Middle frontal gyrus (tissue), 1 donor: Measurements from ENCODE around the gene NETO2.
"Not testable (repeated sequence)": the region's sequence is repeated elsewhere in the genome, so short reads cannot be mapped to it uniquely, and the experiment has no call there.

Experiments
- DNase-seq: peaks from one replicate; pipeline ENCODE4 v3.0.0-alpha.2; 2015; ENCODE audit warnings: low spot score; ENCODE audit errors: extremely low spot score

The NETO2 gene

DNA sequence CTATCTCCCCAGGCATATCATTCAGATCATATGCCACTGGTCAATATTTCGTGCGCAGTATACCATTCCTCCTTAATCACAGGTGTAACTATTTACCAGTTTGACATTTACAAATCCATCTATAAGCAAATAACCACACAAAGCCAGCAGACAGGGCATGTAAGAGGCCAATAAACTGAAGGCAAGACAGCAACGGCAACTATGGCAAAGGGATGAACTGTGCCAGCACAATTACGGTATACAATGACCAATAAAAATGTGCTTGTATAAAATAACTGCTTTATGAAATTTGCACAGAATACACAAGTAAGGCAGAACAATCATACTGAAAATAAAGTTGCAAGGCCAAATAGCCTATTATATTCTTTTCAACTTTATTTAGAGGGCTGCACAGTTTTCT is 9.2 kb downstream of the NETO2 start:
- no peak for DNase-seq

DNA sequence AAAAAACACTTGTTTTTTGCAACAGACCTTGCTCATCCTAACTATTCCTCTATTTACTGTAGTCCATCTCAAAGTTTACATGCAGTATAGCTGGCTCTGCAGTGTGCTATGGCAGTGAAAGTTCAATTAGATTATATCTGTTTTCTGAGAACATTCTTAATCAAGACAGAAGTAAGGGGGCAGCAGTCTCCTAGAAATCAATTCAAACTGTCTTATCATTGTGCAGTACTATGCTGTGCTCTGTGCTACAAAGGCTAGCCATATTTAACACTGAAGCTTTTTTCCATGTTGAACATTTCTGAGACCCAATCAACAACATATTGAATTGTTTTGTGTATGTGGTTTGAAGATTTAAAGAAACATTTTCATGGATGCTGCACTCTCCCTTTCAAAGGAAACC is 11.4 kb downstream of the NETO2 start:
- no peak for DNase-seq

DNA sequence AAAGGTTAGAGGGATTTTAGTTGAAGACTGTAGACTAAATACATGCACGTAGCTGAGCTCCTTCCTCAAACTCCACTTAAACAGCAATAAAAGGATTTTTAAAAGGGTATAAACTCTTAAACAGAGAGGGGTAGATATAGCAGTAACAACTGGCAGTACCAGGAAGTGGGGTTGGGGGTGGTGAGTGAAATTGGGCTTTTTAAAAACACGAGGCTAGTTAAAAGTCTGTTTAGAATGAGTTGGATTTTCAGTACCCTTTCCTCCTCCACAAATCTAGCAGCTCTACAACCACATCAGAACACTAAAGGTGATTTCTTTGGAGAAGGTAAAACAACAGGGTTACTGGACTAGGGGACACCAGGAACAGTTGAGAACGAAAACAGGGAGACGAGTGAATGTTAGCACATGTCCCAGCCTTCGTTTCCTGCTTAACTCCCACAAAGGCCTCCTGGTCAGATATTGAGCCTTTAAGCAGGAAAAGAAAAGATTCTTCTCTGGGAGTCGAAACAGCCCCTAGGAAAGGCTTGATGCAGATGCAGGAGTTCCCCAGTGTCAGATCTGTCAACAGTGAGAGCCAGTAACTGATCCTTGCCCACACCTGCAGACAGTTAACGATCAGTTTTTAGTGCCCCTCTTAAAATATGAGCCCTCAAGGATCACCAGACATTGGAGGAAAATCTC is 13.8 kb downstream of the NETO2 start:
- DNase-seq = no peak

DNA sequence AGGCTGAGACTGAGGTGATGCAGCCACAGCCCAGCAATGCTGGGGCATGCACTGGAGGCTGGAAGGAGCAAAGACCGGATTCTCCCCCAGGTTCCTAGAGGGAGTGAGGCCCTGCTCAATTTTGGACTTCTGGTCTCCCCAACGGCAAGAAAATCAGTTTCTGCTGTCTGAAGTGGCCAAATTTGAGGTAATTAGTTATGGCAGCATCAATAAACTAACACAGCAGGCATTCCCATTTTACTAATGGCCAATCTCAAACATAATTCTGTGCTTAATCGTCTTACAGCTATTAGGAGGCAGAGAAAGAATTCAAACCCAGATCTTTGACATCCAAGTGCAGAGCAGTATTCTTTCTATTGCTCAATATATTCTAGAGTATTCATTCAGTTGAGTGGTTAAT is 16.2 kb downstream of the NETO2 start:
- DNase-seq = no peak

DNA sequence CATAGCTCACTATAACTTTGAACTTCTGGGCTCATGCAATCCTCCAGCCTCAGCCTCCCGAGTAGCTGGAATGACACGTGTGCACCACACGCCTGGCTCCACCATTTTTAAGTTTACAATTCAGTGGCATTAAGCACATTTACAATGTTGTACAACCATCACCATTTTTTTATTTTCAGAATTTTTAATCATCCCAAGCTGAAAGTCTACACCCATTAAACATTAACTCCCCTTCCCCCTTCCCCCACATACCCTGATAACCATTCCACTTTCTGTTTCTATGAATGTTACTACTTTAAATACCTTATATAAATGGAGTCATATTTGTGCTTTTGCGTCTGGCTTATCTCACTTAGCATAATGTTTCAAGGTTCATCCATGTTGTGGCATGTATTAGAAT is 18.0 kb downstream of the NETO2 start:
- no peak for DNase-seq

DNA sequence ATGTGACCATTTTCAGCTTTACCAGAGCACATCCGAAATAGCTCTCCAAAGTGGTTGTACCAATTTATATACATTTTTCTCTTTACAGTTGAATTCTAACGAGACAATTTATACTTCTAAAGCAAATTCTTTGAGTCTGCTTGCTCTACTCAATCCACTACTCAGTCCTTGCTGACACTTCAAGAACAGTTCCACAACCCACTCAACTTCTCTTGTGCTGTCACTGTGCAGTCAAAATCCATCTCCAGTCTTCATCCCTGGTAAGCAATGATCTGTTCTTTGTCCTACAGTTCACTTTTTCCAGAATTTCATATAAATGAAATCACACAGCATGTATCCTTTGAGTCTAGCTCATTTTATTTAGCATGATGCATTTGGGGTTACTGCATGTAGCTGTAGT is 30.6 kb downstream of the NETO2 start:
- DNase-seq = no peak

DNA sequence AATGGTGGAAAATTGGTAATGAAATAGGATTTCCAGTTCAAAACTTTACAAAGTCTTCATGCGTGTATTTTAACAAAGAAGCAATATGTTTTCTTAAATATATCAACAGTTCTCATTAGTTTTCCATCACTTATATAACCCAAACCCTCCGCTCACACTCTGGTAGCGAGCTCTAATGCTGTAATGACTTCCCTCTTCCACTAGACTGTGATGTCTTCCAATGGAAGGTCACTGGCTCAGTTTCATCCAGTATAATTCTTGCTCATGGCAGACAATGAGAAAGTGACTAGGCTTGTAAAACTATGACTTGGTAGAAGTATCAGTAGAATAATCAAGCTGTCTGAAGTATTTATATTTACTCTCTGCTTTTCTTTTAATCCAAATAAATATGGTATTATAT is 32.8 kb downstream of the NETO2 start:
- no peak for DNase-seq

DNA sequence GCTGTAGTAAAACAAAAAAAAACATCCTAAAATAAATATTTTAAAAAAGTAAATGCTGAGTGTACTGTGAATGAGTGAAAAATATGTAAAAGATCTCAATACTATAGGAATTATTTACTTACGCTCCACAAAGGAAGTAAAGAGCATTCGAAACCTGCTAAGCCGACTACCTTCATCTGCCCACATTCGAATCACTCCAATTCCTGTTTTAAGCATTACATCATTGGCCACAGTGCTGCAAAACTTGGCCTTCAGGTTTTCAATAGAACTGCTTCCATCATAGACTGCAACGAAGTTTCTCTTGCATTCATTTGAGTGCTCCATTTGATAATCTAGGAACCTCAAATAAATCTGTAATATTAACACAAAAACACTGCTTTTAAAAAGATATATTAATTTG is 34.4 kb downstream of the NETO2 start:
- DNase-seq = no peak

DNA sequence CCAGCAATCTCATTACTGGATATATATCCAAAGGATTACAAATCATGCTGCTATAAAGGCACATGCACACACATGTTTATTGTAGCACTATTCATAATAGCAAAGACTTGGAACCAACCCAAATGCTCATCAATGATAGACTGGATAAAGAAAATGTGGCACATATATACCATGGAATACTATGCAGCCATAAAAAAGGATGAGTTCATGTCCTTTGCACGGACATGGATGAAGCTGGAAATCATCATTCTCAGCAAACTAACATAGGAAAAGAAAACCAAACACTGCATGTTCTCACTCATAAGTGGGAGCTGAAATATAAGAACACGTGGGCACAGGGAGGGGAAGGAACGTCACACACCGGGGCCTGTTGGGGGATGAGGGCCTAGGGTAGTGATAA is 40.8 kb downstream of the NETO2 start:
- not testable (repeated sequence) for DNase-seq

DNA sequence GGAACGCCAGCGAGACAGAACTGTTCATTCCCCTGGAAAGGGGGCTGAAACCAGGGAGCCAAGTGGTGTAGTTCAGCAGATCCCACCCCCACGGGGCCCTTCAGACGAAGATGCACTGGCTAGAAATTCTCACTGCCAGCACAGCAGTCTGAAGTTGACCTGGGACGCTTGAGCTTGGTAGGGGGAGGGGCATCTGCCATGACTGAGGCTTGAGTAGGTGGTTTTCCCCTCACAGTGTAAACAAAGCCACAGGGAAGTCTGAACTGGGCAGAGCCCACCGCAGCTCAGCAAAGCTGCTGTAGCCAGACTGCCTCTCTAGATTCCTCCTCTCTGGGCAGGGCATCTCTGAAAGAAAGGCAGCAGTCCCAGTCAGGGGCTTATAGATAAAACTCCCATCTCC is 46.6 kb downstream of the NETO2 start:
- DNase-seq = not testable (repeated sequence)

DNA sequence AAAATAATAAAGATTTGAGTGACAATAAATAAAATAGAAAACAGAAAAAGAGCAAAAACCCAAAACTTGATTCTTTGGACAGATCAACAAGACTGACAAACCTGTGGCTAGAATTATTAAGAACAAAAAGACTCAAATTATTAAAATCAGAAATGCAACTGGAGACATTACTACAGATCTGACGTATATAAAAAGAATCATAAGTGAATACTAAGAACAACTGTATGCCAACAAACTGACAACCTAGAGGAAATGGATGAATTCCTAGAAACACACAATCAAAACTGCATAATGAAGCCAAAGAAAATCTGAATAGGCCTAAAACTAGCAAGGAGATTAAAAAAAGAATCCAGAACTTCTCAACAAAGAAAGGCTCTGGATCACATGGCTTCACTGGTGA is 47.4 kb downstream of the NETO2 start:
- no peak for DNase-seq

DNA sequence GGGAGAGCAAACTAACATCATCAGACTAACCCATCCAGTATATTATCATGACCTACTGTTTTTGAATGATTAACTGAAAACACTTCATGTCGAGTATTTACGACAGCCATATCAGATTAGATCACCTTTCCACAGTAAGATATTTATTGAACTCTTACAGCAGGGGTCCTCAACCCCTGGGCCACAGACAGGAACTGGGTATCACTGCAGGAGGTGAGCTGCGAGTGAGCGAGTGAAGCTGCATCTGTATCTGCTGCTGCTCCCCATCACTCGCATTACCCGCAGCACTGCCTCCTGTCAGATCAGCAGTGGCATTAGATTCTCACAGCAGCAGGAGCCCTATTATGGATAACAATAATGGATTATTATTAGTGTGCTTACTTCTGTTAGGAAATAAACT is 59.5 kb downstream of the NETO2 start:
- DNase-seq = no peak

DNA sequence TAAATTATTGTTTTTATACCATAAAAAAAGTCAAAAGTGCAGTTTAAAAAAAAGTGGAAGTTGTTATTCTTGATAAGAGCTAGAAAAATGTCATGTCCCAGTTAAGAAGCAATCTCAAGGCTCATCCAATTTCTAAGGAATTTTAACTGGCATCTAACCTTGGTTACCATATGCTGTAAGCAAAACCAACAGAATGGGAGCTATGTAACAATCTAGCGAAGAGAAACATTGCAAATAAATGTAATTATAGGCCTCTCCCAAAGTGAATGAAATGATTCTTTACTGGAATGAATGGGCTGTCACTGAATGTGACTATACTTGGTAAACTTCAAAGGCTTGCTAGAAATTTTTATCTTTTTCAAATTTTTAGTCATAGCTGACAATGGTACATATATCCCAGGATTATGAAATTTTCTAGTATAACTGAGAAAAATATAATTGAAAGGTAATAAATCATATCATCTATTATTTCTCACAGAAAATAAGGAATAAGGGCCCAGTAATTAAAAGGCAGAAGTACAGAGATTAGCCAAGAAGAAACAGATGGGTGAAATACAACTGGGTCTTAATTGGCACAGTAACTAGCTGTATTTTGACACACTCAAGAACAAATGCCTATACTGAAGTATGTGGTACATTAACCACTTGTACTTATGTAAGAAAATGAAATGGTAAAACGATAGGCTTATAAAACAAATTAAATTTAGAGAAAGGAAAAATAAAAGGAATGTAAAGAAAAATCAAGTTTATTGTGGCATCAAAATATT is 61.5 kb downstream of the NETO2 start:
- no peak for DNase-seq

DNA sequence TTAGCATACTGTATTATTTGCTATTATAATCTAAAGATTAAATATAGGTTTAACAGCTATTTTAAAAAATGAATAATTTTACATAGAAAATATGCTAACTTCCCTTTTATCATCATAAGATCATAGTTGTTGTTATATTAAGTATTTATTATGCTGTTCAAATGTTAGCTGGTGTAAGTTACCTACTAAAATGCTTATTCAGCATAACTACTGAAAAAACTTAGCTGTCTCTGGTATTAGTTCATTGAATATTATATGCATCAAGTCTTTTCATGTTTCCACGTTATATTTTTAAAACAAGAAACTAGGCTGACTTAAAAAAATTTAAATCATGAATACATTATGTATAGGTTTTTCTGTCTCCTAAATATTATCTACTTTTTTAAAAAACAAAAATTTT is 62.6 kb downstream of the NETO2 start:
- DNase-seq = no peak

DNA sequence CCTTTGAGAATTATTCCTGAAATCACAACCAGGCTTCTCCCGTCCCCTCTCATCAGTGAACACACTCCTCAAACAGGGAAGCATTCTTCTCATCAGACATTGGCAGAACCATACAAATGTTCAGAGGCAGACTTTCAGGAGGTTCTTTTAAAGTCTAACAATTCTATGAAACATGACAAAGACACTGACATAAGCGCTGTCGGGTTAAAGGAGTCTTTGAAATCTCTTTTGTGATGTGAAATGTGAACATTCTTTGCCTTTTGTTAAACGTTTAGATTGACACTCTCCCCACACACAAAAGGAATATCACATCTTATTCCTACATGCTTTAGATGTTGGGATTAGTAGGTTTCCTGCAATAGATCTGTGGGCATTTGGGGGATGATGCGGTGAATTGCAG is 63.9 kb downstream of the NETO2 start:
- no peak for DNase-seq

DNA sequence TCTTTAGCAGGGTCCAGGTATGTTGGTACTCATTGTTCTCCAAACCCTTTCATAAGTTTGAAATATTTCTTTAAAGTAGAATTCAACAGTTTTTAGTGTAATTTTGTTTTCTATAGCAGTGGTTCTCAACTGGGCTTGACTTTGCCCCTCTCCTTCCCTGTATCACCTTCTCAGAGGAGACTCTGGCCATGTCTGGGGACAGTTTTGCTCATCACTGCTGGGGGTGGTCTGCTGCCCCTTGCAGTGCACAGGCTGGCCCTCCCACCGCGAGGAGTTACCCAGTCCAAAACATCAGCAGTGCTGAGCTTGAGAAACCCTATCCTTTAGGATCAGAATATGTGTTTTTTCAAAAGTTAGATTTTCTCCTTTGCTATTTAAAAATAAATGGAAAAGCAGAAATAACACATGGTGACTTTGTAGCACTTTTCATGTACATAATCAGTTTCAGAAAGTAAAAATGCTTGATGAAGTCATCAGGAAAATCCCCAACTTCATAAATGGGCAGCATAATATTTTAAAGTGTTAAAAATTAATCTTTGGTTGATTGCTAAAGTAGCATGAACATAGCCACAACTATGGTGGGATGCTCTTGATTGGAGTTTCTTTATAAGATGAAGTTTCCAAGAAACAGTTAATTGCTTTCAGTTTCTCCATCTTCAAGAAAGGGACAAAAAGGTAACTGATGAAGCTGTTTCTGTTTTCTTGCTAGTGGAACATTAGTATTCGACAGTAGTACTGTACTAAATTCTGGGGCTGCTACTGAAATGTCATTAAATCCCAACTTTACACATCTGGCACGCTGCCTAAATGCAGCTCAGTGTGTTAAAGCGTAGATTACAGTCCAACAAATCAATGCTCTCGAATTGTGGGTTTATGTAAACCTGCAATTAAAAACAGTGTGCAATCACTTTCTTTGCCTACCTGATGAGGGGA is 70.3 kb downstream of the NETO2 start:
- no peak for DNase-seq

DNA sequence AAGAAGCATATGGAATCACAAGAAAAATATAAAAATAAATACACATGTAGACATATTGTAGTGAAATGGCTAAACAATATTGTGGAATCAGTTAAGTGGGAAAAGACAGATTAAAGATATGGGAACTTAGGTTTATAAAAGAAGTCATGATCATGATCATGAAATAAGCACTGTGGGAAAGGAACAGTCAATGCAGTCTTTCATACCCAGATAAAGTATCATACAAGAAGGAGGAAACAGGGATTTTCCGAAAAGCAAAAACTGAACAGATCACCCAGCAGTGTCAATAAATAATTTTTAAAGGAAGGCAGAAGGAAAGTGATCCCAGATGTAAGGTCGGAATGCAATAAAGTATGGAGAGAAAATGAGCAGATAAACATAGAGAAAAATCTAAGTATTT is 71.6 kb downstream of the NETO2 start:
- no peak for DNase-seq

DNA sequence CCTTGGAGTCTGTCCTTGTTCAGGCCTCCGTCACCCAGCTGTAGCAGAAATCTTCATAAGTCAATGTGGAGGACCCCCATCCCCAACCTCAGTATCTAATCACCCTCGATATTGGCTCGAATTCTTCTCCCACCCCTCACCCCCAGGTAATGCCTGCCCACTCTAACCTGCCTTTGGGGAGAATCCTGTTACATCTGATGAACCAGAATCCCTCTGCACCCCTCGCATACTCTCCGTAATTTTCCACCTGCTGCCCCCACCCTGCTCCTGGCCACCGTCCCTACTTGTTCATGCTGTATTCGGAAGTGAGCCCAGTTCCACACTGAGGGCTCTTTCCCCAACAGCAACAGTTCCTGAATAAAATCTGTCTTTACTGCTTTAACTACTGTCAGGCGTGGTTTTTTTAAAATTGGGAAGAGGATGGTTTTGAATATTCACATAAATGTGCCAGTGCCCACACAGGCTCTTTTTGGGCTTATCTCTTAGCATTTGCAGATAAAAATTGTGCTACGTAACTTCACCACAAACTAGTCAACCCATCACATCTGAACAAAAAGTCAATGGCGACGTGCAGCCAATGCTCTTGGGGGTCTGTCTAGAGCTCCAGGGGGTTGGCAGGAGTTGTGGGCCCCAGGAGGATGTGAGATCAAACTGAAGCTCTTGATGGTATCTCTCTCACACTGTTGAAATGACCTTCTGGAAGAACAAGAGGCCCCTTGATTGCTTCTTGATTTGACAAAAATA is 73.7 kb downstream of the NETO2 start:
- DNase-seq = no peak

DNA sequence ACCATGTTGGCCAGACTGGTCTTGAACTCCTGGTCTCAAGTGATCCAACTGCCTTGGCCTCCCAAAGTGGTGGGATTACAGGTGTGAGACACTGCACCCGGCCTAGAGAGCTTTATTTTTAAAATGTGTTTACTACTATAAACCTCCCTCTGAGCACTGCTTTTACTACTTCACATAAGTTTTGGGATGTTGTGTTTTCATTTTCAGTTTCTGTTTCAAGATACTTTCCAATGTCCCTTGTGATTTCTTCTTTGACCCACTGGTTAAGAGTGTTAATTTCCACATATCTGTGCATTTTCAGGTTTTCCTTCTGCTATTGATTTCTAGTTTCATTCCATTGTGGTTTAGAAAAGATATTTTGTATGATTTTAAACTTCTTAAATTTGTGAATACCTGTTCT is 74.4 kb downstream of the NETO2 start:
- no peak for DNase-seq

DNA sequence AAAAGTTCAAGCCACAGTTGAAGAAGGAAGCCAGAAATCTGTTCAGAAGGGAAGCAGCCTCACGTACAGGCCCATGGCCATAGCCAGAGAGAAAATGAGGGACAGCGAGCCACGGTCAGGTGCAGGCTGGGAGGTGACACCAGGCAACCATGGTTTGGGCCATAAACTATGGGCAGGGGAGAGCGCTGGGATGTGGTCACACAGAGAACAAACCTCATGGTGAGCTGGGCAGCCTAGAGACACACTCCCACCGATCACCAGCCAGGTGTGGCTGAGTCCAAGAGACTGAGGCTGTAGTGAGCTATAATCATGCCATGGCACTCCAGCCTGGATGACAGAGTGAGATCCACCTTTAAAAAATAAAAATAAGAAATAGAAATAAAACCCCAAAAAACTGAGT is 76.5 kb downstream of the NETO2 start:
- DNase-seq = no peak
